ENCODE data around the gene DDX24. TPM values are rescaled to one million over a fixed set of nuclear protein-coding genes. Genes with fewer than 3 reads are reported as not detected.

The DDX24 gene
- total RNA-seq, 6 experiments from 2014 or later = 167 to 191 (median 187) TPM

- no peak overlapping the region for H3K27ac Mint-ChIP-seq
- peaks cover 17% of the 10 kb centered on the region for H3K4me1 Mint-ChIP-seq (ENCODE audit: low read depth)
- H3K9me3 Mint-ChIP-seq = peaks cover 3% of the 10 kb centered on the region; the same call in 1 of the 2 replicates
- H3K27me3 Mint-ChIP-seq (ENCODE audit: insufficient read depth) = peaks cover 19% of the 10 kb centered on the region
- TF ChIP-seq CTCF (IDR thresholded peaks at IDR 0.05) = no peak
- H3K36me3 Mint-ChIP-seq (ENCODE audit: low read depth) = 0 out of 2 replicates have a peak, but pooled peaks cover 2% of the 10 kb centered on the region
- no peak for DNase-seq
- H3K4me3 Mint-ChIP-seq = no peak overlapping the region
These were observed 33.6 kb upstream of the DDX24 start for GRCh38 chr14:94114589-94115057.

GRCh38 chr14:94113908-94114588 is 33.0 kb upstream of the DDX24 start:
- H3K4me3 Mint-ChIP-seq = no peak overlapping the region
- no peaks in the 10 kb centered on the region for H3K36me3 Mint-ChIP-seq (ENCODE audit: low read depth)
- peaks cover 19% of the 10 kb centered on the region for H3K27me3 Mint-ChIP-seq (ENCODE audit: insufficient read depth)
- TF ChIP-seq CTCF (IDR thresholded peaks at IDR 0.05) = no peak
- no peaks in the 10 kb centered on the region for H3K9me3 Mint-ChIP-seq
- no peak for DNase-seq
- H3K4me1 Mint-ChIP-seq (ENCODE audit: low read depth) = peaks cover 17% of the 10 kb centered on the region
- H3K27ac Mint-ChIP-seq = no peak overlapping the region

GRCh38 chr14:94113490-94113889 is 32.5 kb upstream of the DDX24 start:
- Mint-ChIP-seq H3K27me3 (ENCODE audit: insufficient read depth) (peaks cover 19% of the 10 kb centered on the region), H3K9me3 (no peaks in the 10 kb centered on the region), H3K36me3 (ENCODE audit: low read depth) (no peaks in the 10 kb centered on the region), H3K4me3 (no peak overlapping the region), H3K4me1 (ENCODE audit: low read depth) (peaks cover 17% of the 10 kb centered on the region), H3K27ac (no peak overlapping the region)
- TF ChIP-seq CTCF (IDR thresholded peaks at IDR 0.05) = no peak
- no peak for DNase-seq

- H3K27me3 Mint-ChIP-seq (ENCODE audit: insufficient read depth) = peaks cover 17% of the 10 kb centered on the region
- peaks cover 17% of the 10 kb centered on the region for H3K4me1 Mint-ChIP-seq (ENCODE audit: low read depth)
- H3K27ac Mint-ChIP-seq = no peak overlapping the region
- no peak for DNase-seq
- H3K9me3 Mint-ChIP-seq = no peaks in the 10 kb centered on the region
- no peaks in the 10 kb centered on the region for H3K36me3 Mint-ChIP-seq (ENCODE audit: low read depth)
- no peak for TF ChIP-seq CTCF (IDR thresholded peaks at IDR 0.05)
- H3K4me3 Mint-ChIP-seq = no peak overlapping the region
These were observed 32.1 kb upstream of the DDX24 start for GRCh38 chr14:94113073-94113472.

GRCh38 chr14:94112513-94113063 is 31.6 kb upstream of the DDX24 start:
- H3K27ac Mint-ChIP-seq = no peak overlapping the region
- no peaks in the 10 kb centered on the region for H3K36me3 Mint-ChIP-seq (ENCODE audit: low read depth)
- H3K4me1 Mint-ChIP-seq (ENCODE audit: low read depth) = peaks cover 17% of the 10 kb centered on the region
- no peak overlapping the region for H3K4me3 Mint-ChIP-seq
- H3K9me3 Mint-ChIP-seq = no peaks in the 10 kb centered on the region
- peaks cover 17% of the 10 kb centered on the region for H3K27me3 Mint-ChIP-seq (ENCODE audit: insufficient read depth)
- TF ChIP-seq CTCF (IDR thresholded peaks at IDR 0.05) = no peak
- no peak for DNase-seq
